ENCODE data around the gene TICRR. TPM values are rescaled to one million over a fixed set of nuclear protein-coding genes. Genes with fewer than 3 reads are reported as not detected.

Gene TICRR, protein sequence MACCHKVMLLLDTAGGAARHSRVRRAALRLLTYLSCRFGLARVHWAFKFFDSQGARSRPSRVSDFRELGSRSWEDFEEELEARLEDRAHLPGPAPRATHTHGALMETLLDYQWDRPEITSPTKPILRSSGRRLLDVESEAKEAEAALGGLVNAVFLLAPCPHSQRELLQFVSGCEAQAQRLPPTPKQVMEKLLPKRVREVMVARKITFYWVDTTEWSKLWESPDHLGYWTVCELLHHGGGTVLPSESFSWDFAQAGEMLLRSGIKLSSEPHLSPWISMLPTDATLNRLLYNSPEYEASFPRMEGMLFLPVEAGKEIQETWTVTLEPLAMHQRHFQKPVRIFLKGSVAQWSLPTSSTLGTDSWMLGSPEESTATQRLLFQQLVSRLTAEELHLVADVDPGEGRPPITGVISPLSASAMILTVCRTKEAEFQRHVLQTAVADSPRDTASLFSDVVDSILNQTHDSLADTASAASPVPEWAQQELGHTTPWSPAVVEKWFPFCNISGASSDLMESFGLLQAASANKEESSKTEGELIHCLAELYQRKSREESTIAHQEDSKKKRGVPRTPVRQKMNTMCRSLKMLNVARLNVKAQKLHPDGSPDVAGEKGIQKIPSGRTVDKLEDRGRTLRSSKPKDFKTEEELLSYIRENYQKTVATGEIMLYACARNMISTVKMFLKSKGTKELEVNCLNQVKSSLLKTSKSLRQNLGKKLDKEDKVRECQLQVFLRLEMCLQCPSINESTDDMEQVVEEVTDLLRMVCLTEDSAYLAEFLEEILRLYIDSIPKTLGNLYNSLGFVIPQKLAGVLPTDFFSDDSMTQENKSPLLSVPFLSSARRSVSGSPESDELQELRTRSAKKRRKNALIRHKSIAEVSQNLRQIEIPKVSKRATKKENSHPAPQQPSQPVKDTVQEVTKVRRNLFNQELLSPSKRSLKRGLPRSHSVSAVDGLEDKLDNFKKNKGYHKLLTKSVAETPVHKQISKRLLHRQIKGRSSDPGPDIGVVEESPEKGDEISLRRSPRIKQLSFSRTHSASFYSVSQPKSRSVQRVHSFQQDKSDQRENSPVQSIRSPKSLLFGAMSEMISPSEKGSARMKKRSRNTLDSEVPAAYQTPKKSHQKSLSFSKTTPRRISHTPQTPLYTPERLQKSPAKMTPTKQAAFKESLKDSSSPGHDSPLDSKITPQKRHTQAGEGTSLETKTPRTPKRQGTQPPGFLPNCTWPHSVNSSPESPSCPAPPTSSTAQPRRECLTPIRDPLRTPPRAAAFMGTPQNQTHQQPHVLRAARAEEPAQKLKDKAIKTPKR (N-terminal part only)
- total RNA-seq, result 5.2 TPM

DNA sequence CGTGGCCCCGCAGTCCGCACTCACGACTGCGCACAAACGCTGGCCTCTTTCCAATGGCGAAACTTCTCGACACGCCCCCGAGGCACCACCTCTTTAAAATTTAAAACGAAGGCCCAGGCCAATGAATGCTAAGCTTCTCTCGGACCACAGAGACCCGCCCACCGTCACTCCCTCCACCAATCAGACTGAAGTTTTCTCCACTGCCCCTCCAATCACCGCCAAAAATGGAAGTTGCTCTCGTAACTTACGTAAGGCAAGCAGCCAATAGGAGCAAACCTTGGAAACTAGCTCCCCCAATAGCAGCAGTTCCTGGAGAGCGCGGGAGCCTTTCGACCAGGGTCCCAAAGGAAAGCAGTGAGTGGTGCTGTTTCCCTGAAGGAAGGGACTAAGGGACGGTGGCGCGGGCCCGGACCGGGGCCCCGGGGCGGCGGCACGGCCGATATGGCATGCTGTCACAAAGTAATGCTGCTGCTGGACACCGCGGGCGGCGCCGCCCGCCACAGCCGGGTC is at the start of gene TICRR:
Gene TICRR, plus strand, starts transcription at position 324 of the 510 bp plus-strand sequence. Its CDS starts 118 bp downstream, at position 442.
- Histone ChIP-seq H3K4me3 (peak within 1 kb of the TSS; percentile 63 to 85), H3K27ac (no peak within 1 kb of the TSS), H3K27me3 (no peaks in the 10 kb centered on the region), H3K9me3 (no peaks in the 10 kb centered on the region), H3K4me1 (peaks cover 12% of the 10 kb centered on the region), H3K36me3 (no peaks in the 10 kb centered on the region)
- DNase-seq (ENCODE audit: extremely low spot score in 2 of 2), result peak in 1 of 2 donors; percentile 99
- intact Hi-C loops (cut with DNase I), result no loop called here
- TF ChIP-seq POLR2AphosphoS5 (IDR thresholded peaks at IDR 0.05; ENCODE audit: insufficient read depth in 1 of 2, low read depth in 1 of 2) (peak; percentile 69 to 85), POLR2A (IDR thresholded peaks at IDR 0.05) (no peak)

DNA sequence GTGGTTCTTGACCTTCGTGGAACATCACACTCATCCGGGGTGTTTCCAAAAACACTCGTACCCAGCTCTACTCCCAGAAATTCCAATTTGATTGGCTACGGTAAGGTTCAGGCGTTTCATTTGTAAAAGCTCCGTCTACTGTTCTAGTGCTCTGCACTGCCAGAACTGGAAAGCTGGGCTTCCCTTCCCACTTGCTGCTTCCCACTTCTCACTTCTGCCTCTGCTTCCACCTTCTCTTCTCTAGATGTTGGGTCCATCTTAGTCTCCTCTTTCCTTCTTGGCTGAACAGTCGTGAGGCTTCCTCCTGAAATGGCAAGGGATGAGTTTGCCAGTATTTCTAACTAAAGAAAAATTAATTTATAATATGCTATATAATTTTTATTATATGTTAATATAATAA is 49.1 kb upstream of the TICRR start:
- TF ChIP-seq POLR2A (IDR thresholded peaks at IDR 0.05) (no peak), POLR2AphosphoS5 (IDR thresholded peaks at IDR 0.05; ENCODE audit: insufficient read depth in 1 of 2, low read depth in 1 of 2) (no peak)
- TF ChIP-seq, protein P1, sequence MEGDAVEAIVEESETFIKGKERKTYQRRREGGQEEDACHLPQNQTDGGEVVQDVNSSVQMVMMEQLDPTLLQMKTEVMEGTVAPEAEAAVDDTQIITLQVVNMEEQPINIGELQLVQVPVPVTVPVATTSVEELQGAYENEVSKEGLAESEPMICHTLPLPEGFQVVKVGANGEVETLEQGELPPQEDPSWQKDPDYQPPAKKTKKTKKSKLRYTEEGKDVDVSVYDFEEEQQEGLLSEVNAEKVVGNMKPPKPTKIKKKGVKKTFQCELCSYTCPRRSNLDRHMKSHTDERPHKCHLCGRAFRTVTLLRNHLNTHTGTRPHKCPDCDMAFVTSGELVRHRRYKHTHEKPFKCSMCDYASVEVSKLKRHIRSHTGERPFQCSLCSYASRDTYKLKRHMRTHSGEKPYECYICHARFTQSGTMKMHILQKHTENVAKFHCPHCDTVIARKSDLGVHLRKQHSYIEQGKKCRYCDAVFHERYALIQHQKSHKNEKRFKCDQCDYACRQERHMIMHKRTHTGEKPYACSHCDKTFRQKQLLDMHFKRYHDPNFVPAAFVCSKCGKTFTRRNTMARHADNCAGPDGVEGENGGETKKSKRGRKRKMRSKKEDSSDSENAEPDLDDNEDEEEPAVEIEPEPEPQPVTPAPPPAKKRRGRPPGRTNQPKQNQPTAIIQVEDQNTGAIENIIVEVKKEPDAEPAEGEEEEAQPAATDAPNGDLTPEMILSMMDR (IDR thresholded peaks at IDR 0.05), result no peak
- Histone ChIP-seq H3K27ac (no peak overlapping the region), H3K4me3 (no peak overlapping the region), H3K4me1 (no peaks in the 10 kb centered on the region), H3K9me3 (no peaks in the 10 kb centered on the region), H3K36me3 (no peaks in the 10 kb centered on the region), H3K27me3 (no peaks in the 10 kb centered on the region)
- intact Hi-C loops (cut with DNase I), result no loop called here
- peak in 1 of 2 donors; percentile 20 for DNase-seq (ENCODE audit: extremely low spot score in 2 of 2)

DNA sequence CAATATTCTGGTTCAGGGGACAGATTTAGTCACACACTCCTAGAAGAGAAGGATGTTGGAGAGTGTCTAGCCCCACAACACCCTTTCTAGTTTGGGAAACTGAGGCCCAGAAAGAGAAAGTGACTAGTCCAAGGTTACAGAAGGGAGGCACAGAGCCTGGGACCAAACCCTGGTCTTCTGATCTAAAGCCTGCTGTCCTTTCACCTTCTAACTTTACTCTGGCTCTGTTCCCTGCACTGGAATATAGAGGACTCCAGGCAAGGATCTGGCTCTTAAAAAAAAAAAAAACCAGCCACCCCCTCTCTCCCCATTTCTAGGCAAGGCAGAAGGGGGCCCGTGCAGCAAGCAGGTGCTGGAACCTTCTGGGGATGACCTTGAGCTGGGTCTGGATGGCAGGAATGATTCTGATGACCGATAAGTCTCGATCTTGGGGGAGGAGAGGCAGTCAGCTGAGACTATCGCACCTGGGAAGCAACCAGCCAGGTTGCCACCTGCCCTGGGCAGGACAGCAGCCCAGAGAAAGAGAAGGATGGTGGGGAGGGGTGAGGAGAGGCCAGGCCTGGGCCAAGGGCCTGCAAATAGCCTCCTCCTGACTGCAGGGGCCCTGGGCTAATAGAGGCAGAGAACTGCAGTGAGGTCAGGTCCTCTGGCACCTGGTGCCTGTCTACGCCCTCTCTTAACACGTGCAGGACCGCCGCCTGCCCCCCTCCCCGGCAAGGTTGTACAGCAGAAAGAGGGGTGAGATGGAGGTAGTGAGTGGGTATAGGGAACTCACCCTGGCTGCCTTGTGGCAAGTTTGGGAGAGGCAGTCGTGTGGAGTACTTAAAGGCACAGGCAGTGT is 48.4 kb upstream of the TICRR start:
- Histone ChIP-seq H3K9me3 (no peaks in the 10 kb centered on the region), H3K27me3 (no peaks in the 10 kb centered on the region), H3K4me3 (no peak overlapping the region), H3K36me3 (no peaks in the 10 kb centered on the region), H3K27ac (no peak overlapping the region), H3K4me1 (no peaks in the 10 kb centered on the region)
- intact Hi-C loops (cut with DNase I), result no loop called here
- DNase-seq (ENCODE audit: extremely low spot score in 2 of 2), result peak in 1 of 2 donors; percentile 83
- TF ChIP-seq, protein P1 (IDR thresholded peaks at IDR 0.05), result no peak

DNA sequence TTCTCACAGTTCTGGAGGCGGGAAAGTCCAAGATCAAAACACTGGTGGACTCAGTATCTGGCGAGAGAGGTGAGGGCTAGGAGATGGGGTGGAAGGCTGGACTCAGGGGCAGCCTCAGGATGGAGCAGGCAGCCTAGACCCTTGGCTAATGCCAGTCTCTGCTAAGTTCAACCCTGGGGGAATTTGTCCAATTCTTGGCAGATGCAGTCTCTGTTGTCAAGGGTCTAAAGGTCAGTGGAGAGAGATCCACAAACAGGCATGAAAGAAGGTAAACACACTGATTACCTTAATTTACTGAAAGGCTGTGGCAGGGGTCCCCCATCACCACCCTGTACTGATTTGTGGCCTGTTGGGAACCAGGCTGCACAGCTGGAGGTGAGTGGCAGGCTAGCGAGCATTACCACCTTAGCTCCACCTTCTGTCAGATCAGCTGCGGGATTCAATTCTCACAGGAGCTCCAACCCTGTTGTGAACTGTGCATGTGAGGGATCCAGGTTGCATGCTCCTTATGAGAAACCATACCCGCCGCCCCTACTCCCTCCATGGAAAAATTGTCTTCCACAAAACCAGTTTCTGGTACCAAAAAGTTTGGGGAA is 46.4 kb upstream of the TICRR start:
- peak in 1 of 2 donors; percentile 52 for DNase-seq (ENCODE audit: extremely low spot score in 2 of 2)
- TF ChIP-seq, protein P1 (IDR thresholded peaks at IDR 0.05), result no peak
- TF ChIP-seq POLR2A (IDR thresholded peaks at IDR 0.05) (no peak), POLR2AphosphoS5 (IDR thresholded peaks at IDR 0.05; ENCODE audit: insufficient read depth in 1 of 2, low read depth in 1 of 2) (no peak)
- no peak overlapping the region for H3K4me3 ChIP-seq
- intact Hi-C loops (cut with DNase I), result no loop called here
- H3K27me3 ChIP-seq, result no peaks in the 10 kb centered on the region
- no peaks in the 10 kb centered on the region for H3K9me3 ChIP-seq
- H3K27ac ChIP-seq, result no peak overlapping the region
- no peaks in the 10 kb centered on the region for H3K4me1 ChIP-seq
- no peaks in the 10 kb centered on the region for H3K36me3 ChIP-seq

Measured in vagina (tissue), 2 donors.